Activated CD4-positive, alpha-beta T cell treated with anti-CD3 and anti-CD28 coated beads, Interleukin-2, amount 50 U/mL, for 1 hour (primary cell): ENCODE results near the gene SYNGR4.

Experiments used
- DNase-seq: peaks from one replicate; pipeline ENCODE4 v3.0.0-alpha.2; 2020

The SYNGR4 gene

GRCh38 chr19:48341515-48342413 is 22.4 kb upstream of the SYNGR4 start:
- DNase-seq: no peak

GRCh38 chr19:48342414-48342738 is 21.8 kb upstream of the SYNGR4 start:
- no peak for DNase-seq

- DNase-seq: no peak
Measured at GRCh38 chr19:48342841-48343540, 21.2 kb upstream of the SYNGR4 start.

- DNase-seq: no peak
Measured at GRCh38 chr19:48344892-48345291, 19.3 kb upstream of the SYNGR4 start.

- DNase-seq: no peak
Measured at GRCh38 chr19:48346191-48346590, 18.0 kb upstream of the SYNGR4 start.

- DNase-seq: no peak
Measured at GRCh38 chr19:48348045-48348444, 16.1 kb upstream of the SYNGR4 start.

- DNase-seq: no peak
Measured at GRCh38 chr19:48348737-48349136, 15.4 kb upstream of the SYNGR4 start.

GRCh38 chr19:48350856-48351255 is 13.3 kb upstream of the SYNGR4 start:
- no peak for DNase-seq

- DNase-seq: peak; percentile 82
Measured at GRCh38 chr19:48351341-48351752, 12.8 kb upstream of the SYNGR4 start.

GRCh38 chr19:48353677-48354076 is 10.5 kb upstream of the SYNGR4 start:
- DNase-seq: no peak

- DNase-seq: no peak
Measured at GRCh38 chr19:48354332-48354992, 9.7 kb upstream of the SYNGR4 start.

GRCh38 chr19:48355365-48355954 is 8.7 kb upstream of the SYNGR4 start:
- no peak for DNase-seq

- DNase-seq: no peak
Measured at GRCh38 chr19:48359123-48359522, 5.0 kb upstream of the SYNGR4 start.

GRCh38 chr19:48361912-48362311 is 2.3 kb upstream of the SYNGR4 start:
- no peak for DNase-seq

GRCh38 chr19:48362716-48363499 is 1.3 kb upstream of the SYNGR4 start:
- DNase-seq: peak; percentile 87

GRCh38 chr19:48363500-48363809 is 712 bp upstream of the SYNGR4 start:
- no peak for DNase-seq

GRCh38 chr19:48364598-48365348 is 606 bp downstream of the SYNGR4 start:
- no peak for DNase-seq

- DNase-seq: no peak
Measured at GRCh38 chr19:48365602-48366001, 1.4 kb downstream of the SYNGR4 start.

GRCh38 chr19:48367855-48368254 is 3.7 kb downstream of the SYNGR4 start:
- no peak for DNase-seq

- DNase-seq: no peak
Measured at GRCh38 chr19:48368936-48369335, 4.8 kb downstream of the SYNGR4 start.

GRCh38 chr19:48370955-48371354 is 6.8 kb downstream of the SYNGR4 start:
- DNase-seq: no peak

GRCh38 chr19:48371367-48371766 is 7.2 kb downstream of the SYNGR4 start:
- no peak for DNase-seq
